ENCODE measurements around the gene UBE2V1.
"Not testable (repeated sequence)": the region's sequence is repeated elsewhere in the genome, so short reads cannot be mapped to it uniquely, and the experiment has no call there.

UBE2V1 gene

DNA sequence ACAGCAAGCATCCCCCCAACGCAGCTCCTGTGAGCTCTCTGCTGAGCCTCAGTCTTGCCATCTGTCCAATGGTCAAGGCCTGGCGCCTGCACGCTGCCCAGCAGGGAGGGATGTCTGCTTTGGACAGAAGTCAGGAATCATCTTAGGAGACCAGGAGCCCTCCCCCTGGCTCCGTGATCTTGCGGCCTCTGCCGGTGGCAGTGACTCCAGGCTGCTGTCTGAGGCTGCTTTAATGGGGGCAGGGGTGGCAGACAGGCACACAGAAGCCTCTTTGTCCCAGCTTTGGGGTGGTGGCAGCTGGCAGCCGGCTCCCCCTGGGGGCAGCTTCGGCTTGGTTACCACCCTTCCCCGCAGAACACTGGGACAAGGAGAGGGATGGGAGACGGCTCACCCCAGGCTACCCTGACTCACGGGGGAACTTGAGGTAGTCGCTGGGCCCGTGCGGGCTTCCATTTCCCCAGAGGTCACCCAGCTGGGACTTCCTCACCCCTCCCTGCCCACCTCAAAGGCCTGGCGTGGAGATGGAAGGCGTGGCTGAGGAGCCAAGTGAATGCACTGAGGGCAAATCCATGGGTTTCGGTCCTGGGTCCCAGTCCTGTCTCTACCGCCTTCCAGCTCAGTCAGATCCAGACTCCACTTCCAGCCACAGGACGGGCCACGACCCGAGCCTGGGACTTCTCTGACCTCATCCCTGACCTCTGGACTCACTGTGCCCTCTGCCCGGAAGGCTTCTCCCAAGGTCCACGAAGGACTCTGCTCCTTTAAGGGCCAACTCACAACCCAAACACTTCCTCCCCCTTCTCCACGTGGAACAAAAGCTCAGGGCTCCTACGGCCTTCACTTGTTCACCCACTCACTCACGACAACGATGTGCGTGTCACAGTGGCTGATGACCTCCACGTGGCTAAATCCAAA is 25.8 kb upstream of the UBE2V1 start:
- ChIA-PET POLR2A (ENCODE audit: low non-redundant PET) (interaction anchor here (0.7 to 1.1 kb wide), 4 partner anchors 9 to 27 kb away, joined by 3 to 6 read pairs (median 4); no protein-coding TSS in a partner anchor), CTCF (interaction anchor here (0.5 to 3.7 kb wide), 7 partner anchors 14 to 450 kb away, joined by 4 to 29 read pairs (median 5); no protein-coding TSS in a partner anchor)
- DNase-seq (ENCODE audit: low spot score): no peak
- H3K27ac ChIP-seq: peak overlapping the region; percentile 98
- TF ChIP-seq, protein P1, sequence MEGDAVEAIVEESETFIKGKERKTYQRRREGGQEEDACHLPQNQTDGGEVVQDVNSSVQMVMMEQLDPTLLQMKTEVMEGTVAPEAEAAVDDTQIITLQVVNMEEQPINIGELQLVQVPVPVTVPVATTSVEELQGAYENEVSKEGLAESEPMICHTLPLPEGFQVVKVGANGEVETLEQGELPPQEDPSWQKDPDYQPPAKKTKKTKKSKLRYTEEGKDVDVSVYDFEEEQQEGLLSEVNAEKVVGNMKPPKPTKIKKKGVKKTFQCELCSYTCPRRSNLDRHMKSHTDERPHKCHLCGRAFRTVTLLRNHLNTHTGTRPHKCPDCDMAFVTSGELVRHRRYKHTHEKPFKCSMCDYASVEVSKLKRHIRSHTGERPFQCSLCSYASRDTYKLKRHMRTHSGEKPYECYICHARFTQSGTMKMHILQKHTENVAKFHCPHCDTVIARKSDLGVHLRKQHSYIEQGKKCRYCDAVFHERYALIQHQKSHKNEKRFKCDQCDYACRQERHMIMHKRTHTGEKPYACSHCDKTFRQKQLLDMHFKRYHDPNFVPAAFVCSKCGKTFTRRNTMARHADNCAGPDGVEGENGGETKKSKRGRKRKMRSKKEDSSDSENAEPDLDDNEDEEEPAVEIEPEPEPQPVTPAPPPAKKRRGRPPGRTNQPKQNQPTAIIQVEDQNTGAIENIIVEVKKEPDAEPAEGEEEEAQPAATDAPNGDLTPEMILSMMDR (conservative IDR thresholded peaks at IDR 0.05; ENCODE audit: low read depth): no peak

GRCh38 chr20:50138120-50138478 is 25.1 kb upstream of the UBE2V1 start:
- peak overlapping the region; percentile 98 for H3K27ac ChIP-seq
- TF ChIP-seq, protein P1 (conservative IDR thresholded peaks at IDR 0.05; ENCODE audit: low read depth): no peak
- DNase-seq (ENCODE audit: low spot score): no peak
- POLR2A ChIA-PET (ENCODE audit: low non-redundant PET): interaction anchor here (1.0 kb wide), 1 partner anchor 22 kb away, joined by 3 read pairs; no protein-coding TSS in a partner anchor
- CTCF ChIA-PET: interaction anchor here (0.5 to 3.7 kb wide), 4 partner anchors 15 to 450 kb away, joined by 4 to 29 read pairs (median 6); no protein-coding TSS in a partner anchor

- DNase-seq (ENCODE audit: low spot score): not testable (repeated sequence)
- POLR2A ChIA-PET (ENCODE audit: low non-redundant PET): interaction anchor here (1.0 kb wide), 1 partner anchor 21 kb away, joined by 3 read pairs; no protein-coding TSS in a partner anchor
- peak overlapping the region; percentile 98 for H3K27ac ChIP-seq
- CTCF ChIA-PET: interaction anchor here (0.7 to 3.7 kb wide), 4 partner anchors 15 to 157 kb away, joined by 3 to 29 read pairs (median 4); no protein-coding TSS in a partner anchor
Observed at GRCh38 chr20:50137702-50138101, 24.8 kb upstream of the UBE2V1 start.

- TF ChIP-seq, protein P1 (conservative IDR thresholded peaks at IDR 0.05; ENCODE audit: low read depth): no peak
- POLR2A ChIA-PET (ENCODE audit: low non-redundant PET): interaction anchor here (1.0 kb wide), 1 partner anchor 21 kb away, joined by 3 read pairs; no protein-coding TSS in a partner anchor
- DNase-seq (ENCODE audit: low spot score): peak; percentile 57
- CTCF ChIA-PET: interaction anchor here (0.7 to 1.3 kb wide), 2 partner anchors 42 to 156 kb away, joined by 3 to 4 read pairs; no protein-coding TSS in a partner anchor
- peak overlapping the region; percentile 98 for H3K27ac ChIP-seq
Observed at GRCh38 chr20:50136822-50137599, 24.1 kb upstream of the UBE2V1 start.

DNA sequence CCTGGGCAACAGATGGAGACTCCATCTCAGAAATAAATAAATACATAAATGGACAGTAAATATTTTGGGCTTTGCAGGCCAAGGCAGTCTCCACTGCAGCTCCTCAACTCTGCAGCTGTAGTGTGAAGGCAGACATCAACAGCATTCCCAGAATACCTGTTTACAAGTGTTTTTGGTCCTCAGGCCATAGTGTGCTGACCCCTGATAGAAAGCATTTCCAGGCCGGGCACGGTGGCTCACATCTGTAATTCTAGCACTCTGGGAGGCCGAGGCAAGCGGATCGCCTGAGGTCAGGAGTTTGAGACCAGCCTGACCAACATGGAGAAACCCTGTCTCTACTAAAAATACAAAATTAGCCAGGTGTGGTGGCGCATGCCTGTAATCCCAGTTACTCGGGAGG is 22.2 kb upstream of the UBE2V1 start:
- peak overlapping the region; percentile 4 for H3K27ac ChIP-seq
- DNase-seq (ENCODE audit: low spot score); POLR2A ChIA-PET (ENCODE audit: low non-redundant PET): not testable (repeated sequence)
- CTCF ChIA-PET: interaction anchor here (1.5 to 2.3 kb wide), 2 partner anchors 14 to 44 kb away, joined by 7 to 8 read pairs; no protein-coding TSS in a partner anchor

DNA sequence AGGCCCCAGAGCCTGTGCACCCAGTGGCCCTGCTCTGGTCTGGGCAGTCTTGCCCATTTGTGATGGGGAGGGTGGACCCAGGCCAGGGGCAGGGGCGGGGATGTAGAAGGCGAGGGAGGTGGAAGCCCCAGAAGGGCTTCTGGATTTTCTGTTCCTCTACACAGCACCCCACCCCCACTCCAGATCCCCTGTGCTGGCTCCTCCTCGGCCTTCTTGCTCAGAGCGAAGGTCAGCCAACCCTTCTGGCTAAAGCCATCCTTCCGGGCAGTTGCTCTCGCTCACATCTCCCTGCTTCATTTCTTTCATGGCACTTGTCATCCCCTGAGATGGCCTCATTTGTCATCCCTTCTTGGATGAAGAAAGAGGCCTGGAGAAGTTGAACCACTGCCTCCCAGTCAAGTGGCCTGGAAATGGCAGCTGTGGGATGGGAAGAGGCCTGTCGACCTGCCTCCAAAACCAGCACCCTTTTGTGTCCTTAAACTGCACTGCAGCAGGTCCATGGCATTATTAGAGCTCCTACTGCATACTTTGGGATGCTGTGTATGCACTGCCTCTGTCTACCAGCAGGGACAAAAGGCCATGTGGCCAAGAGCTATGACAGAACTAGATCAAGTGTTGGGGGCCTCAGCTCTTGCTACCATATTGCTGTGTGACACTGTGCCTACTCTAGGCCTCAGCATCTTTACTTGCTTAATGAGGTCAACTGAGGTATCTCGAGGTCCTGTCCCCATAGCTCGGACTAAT is 20.7 kb upstream of the UBE2V1 start:
- TF ChIP-seq, protein P1 (conservative IDR thresholded peaks at IDR 0.05; ENCODE audit: low read depth): no peak
- peak overlapping the region; percentile 37 for H3K27ac ChIP-seq
- ChIA-PET POLR2A (ENCODE audit: low non-redundant PET) (no interaction called here), CTCF (interaction anchor here (0.6 to 2.3 kb wide), 9 partner anchors 11 to 152 kb away, joined by 3 to 8 read pairs (median 4); no protein-coding TSS in a partner anchor)
- no peak for DNase-seq (ENCODE audit: low spot score)
